ENCODE results near the gene MYH9. TPM values are rescaled to one million over a fixed set of nuclear protein-coding genes. Genes with fewer than 3 reads are reported as not detected.
"Not testable (repeated sequence)": the region's sequence is repeated elsewhere in the genome, so short reads cannot be mapped to it uniquely, and the experiment has no call there.

MYH9 gene
- total RNA-seq, 4 donors from 2014 or later = 304 to 366 (median 322) TPM

- H3K4me1 ChIP-seq = peaks cover 0 to 7% (median 0%) of the 10 kb centered on the region in 3 donors
- TF ChIP-seq POLR2AphosphoS5 (IDR thresholded peaks at IDR 0.05) (no peak), EP300 (IDR thresholded peaks at IDR 0.05) (no peak)
- no peak overlapping the region for H3K4me3 ChIP-seq
- WGBS, 2 donors (ENCODE audit: low coverage in 1 of 2) = 94% methylated on average over 7 of the region's 9 CpGs; no CpG with 5 or more reads in 1 of the 2 donors
- no peaks in the 10 kb centered on the region for H3K27me3 ChIP-seq
- H3K27ac ChIP-seq = no peak overlapping the region
- H3K9me3 ChIP-seq = no peaks in the 10 kb centered on the region
- ATAC-seq = no peak
- H3K36me3 ChIP-seq = no peaks in the 10 kb centered on the region
These were observed 44.2 kb upstream of the MYH9 start for GRCh38 chr22:36431977-36432376.

DNA sequence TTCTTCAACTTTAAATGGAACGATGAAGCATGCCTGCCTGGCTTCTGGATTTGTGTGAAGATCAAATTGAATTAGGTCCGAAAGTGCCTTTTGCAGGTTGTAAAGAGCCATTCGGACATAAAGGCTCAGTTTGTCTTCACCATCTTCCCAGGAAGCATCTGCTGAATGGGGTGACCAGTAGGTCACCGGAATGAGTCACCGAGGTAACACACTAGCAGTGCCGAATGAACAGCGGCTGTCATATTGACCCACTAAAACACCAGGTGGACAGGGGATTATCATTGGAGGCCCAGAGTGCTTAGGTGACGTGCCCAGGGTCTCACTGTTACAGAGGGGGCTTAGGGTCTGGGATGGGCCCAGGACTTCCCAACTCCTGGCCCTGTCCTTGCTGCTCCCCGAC lies 43.1 kb upstream of the MYH9 start:
- no peaks in the 10 kb centered on the region for H3K27me3 ChIP-seq
- no peak overlapping the region for H3K4me3 ChIP-seq
- no peaks in the 10 kb centered on the region for H3K9me3 ChIP-seq
- no peak for ATAC-seq
- whole genome bisulfite sequencing, 2 donors (ENCODE audit: low coverage in 1 of 2) = 50 to 60% methylated on average over 1 to 2 of the region's 9 CpGs
- H3K36me3 ChIP-seq = no peaks in the 10 kb centered on the region
- TF ChIP-seq POLR2A (IDR thresholded peaks at IDR 0.05) (no peak), EP300 (IDR thresholded peaks at IDR 0.05) (no peak)
- H3K4me1 ChIP-seq = peaks cover 0 to 16% (median 0%) of the 10 kb centered on the region in 3 donors
- H3K27ac ChIP-seq = no peak overlapping the region

- H3K27me3 ChIP-seq, H3K4me3 ChIP-seq, H3K27ac ChIP-seq, H3K9me3 ChIP-seq, ATAC-seq, H3K36me3 ChIP-seq: not testable (repeated sequence)
- H3K4me1 ChIP-seq = peaks cover 0 to 11% (median 0%) of the 10 kb centered on the region in 3 donors
- WGBS, 2 donors (ENCODE audit: low coverage in 1 of 2) = 82 to 97% methylated on average over 7 to 9 of the region's 11 CpGs
These were observed 40.2 kb upstream of the MYH9 start for GRCh38 chr22:36427952-36428351.

- no peaks in the 10 kb centered on the region for H3K27me3 ChIP-seq
- H3K27ac ChIP-seq = no peak overlapping the region
- H3K9me3 ChIP-seq = no peaks in the 10 kb centered on the region
- no peak overlapping the region for H3K4me3 ChIP-seq
- ATAC-seq = no peak
- peaks cover 0 to 11% (median 0%) of the 10 kb centered on the region in 3 donors for H3K4me1 ChIP-seq
- no CpG with 5 or more reads among the region's 2 CpGs for WGBS, 2 donors (ENCODE audit: low coverage in 1 of 2)
- no peak for TF ChIP-seq CTCF (IDR thresholded peaks at IDR 0.05)
- no peak for TF ChIP-seq POLR2AphosphoS5 (IDR thresholded peaks at IDR 0.05)
- no peak for TF ChIP-seq EP300 (IDR thresholded peaks at IDR 0.05)
- TF ChIP-seq POLR2A (IDR thresholded peaks at IDR 0.05) = no peak
- no peaks in the 10 kb centered on the region for H3K36me3 ChIP-seq
These were observed 38.3 kb upstream of the MYH9 start for GRCh38 chr22:36425977-36426523.

DNA sequence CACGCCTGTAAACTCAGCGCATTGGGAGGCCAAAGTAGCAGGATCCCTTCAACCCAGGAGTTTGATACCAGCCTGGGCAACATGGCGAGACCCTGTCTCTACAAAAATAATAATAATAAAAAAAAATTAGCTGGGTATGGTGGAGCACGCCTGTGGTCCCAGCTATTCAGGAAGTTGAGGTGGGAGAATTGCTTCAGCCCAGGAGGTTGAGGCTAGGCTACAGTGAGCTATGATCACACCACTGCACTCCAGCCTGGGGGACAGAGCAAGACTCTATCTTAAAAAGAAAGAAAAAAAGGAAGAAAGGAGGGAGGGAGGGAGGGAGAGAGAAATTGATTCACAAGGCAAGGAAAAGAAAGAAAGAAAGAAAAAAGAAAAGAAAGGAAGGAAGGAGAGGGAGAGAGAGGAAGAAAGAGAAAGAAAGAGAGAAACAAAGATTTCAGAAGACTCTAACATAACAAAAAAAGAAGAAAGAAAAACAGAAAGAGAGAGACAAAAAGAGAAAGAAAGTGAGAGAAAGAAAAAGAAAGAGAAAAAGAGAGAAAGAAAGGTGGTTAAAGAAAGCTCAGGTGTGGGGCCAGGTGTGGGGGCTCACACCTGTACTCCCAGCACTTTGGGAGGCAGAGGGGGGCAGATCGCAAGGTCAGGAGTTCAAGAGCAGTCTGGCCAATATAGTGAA lies 37.3 kb upstream of the MYH9 start:
- Histone ChIP-seq H3K27me3 (no peaks in the 10 kb centered on the region), H3K27ac (no peak overlapping the region)
- no peak for ATAC-seq

DNA sequence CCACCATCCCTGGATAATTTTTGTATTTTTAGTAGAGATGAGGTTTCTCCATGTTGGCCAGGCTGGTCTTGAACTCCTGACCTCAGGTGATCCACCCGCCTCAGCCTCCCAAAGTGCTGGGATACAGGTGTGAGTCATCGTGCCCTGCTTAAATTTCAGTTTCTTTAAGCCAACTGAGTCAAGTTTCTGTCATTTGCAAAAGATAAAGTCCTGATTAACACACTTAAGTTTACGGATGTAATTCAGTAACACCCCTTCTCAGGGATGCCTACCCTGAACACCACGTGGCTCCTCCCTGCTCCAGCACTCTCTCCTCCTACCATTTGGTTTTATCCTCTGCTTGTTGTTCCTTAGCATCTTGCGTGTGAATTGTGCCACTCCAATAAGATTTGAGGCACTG lies 36.7 kb upstream of the MYH9 start:
- 53 to 70% methylated on average over 4 of the region's 5 CpGs for WGBS, 2 donors (ENCODE audit: low coverage in 1 of 2)
- not testable (repeated sequence) for H3K36me3 ChIP-seq, H3K4me3 ChIP-seq, H3K9me3 ChIP-seq, H3K27me3 ChIP-seq, H3K27ac ChIP-seq, ATAC-seq
- peaks cover 0 to 21% (median 3%) of the 10 kb centered on the region in 3 donors for H3K4me1 ChIP-seq

More for the DNA sequence above, 37.3 kb upstream of the MYH9 start:
- Histone ChIP-seq H3K4me3 (no peak overlapping the region), H3K9me3 (no peaks in the 10 kb centered on the region), H3K4me1 (peaks cover 0 to 16% (median 0%) of the 10 kb centered on the region in 3 donors), H3K36me3 (no peaks in the 10 kb centered on the region)
- no peak for TF ChIP-seq EP300 (IDR thresholded peaks at IDR 0.05)
- TF ChIP-seq POLR2A (IDR thresholded peaks at IDR 0.05) = no peak
- no peak for TF ChIP-seq POLR2AphosphoS5 (IDR thresholded peaks at IDR 0.05)
- no peak for TF ChIP-seq CTCF (IDR thresholded peaks at IDR 0.05)
- WGBS, 2 donors (ENCODE audit: low coverage in 1 of 2) = 93 to 94% methylated on average over 2 to 4 of the region's 5 CpGs
